GM18502 (cell line): ENCODE results near the gene TTC39A.
"Not testable (repeated sequence)": the region's sequence is repeated elsewhere in the genome, so short reads cannot be mapped to it uniquely, and the experiment has no call there.

Experiments used
- ATAC-seq: cut with Tn5 transposase; IDR thresholded peaks from one replicate; pipeline ENCODE4 v1.9.1; 2021; ENCODE audit warnings: mild to moderate bottlenecking; ENCODE audit not compliant: unreplicated experiment, poor library complexity

TTC39A gene

GRCh38 chr1:51276286-51276685 lies 54.1 kb downstream of the TTC39A start:
- ATAC-seq: no peak

- ATAC-seq: no peak
Measured at GRCh38 chr1:51274676-51275075, 55.7 kb downstream of the TTC39A start.

- no peak for ATAC-seq
Measured at GRCh38 chr1:51272916-51273315, 57.4 kb downstream of the TTC39A start.

GRCh38 chr1:51270751-51271150 lies 59.6 kb downstream of the TTC39A start:
- no peak for ATAC-seq

- ATAC-seq: peak; percentile 41
Measured at GRCh38 chr1:51268634-51269033, 61.7 kb downstream of the TTC39A start.

GRCh38 chr1:51266791-51267190 lies 63.6 kb downstream of the TTC39A start:
- no peak for ATAC-seq

GRCh38 chr1:51266181-51266580 lies 64.2 kb downstream of the TTC39A start:
- ATAC-seq: no peak

GRCh38 chr1:51265618-51266017 lies 64.7 kb downstream of the TTC39A start:
- no peak for ATAC-seq

- no peak for ATAC-seq
Measured at GRCh38 chr1:51264451-51264850, 65.9 kb downstream of the TTC39A start.

GRCh38 chr1:51263147-51263877 lies 67.0 kb downstream of the TTC39A start:
- no peak for ATAC-seq

GRCh38 chr1:51255331-51255730 lies 75.0 kb downstream of the TTC39A start:
- no peak for ATAC-seq

GRCh38 chr1:51253691-51254090 lies 76.7 kb downstream of the TTC39A start:
- no peak for ATAC-seq

GRCh38 chr1:51252366-51252765 lies 78.0 kb downstream of the TTC39A start:
- no peak for ATAC-seq

- ATAC-seq: not testable (repeated sequence)
Measured at GRCh38 chr1:51251165-51251564, 79.2 kb downstream of the TTC39A start.

GRCh38 chr1:51250729-51251128 lies 79.6 kb downstream of the TTC39A start:
- ATAC-seq: not testable (repeated sequence)

- no peak for ATAC-seq
Measured at GRCh38 chr1:51249445-51249844, 80.9 kb downstream of the TTC39A start.

- no peak for ATAC-seq
Measured at GRCh38 chr1:51247499-51247898, 82.9 kb downstream of the TTC39A start.

GRCh38 chr1:51247022-51247421 lies 83.3 kb downstream of the TTC39A start:
- ATAC-seq: peak; percentile 79

- no peak for ATAC-seq
Measured at GRCh38 chr1:51242546-51242945, 87.8 kb downstream of the TTC39A start.

GRCh38 chr1:51241119-51241518 lies 89.2 kb downstream of the TTC39A start:
- no peak for ATAC-seq

GRCh38 chr1:51240084-51240483 lies 90.3 kb downstream of the TTC39A start:
- ATAC-seq: no peak

GRCh38 chr1:51238034-51238403 lies 92.3 kb downstream of the TTC39A start:
- no peak for ATAC-seq
